PC-3 (cell line): ENCODE results near the gene ARHGEF17. TPM values are rescaled to one million over a fixed set of nuclear protein-coding genes. Genes with fewer than 3 reads are reported as not detected.

Experiments used
- ATAC-seq: fragments of 200-7000 bp; cut with Tn5 transposase; 2 replicates; pipeline ENCODE4 v1.9.1; 2020; ENCODE audit warnings: mild to moderate bottlenecking, moderate library complexity
- BruUV-seq: library from RNA; stranded (reverse); fragments of 400-500 nt; replicated peaks from 2 replicates; lab custom pipeline; 2021; lab: Mats Ljungman, UMichigan
- CTCF ChIA-PET: fragments of 300-600 bp; sonication (Branson Sonifier 250); formaldehyde crosslinking; loops from one replicate; lab custom pipeline; 2022; ENCODE audit warnings: antibody characterized with exemption; lab: Charles Lee
- POLR2A ChIA-PET: fragments of 300-600 bp; sonication (Branson Sonifier 250); formaldehyde crosslinking; loops from one replicate; lab custom pipeline; 2022; ENCODE audit warnings: antibody characterized with exemption; ENCODE audit not compliant: unreplicated experiment; lab: Charles Lee
- DNase-seq: peaks from one replicate; pipeline ENCODE4 v3.0.0-alpha.2; 2015
- H2AFZ ChIP-seq: fragments of 300-600 bp; sonication (generic); 2 replicates; pipeline ENCODE4 v1.6.0; 2016; ENCODE audit warnings: antibody characterized with exemption, low read length
- H3F3A ChIP-seq: fragments of 300-600 bp; sonication (generic); one replicate; pipeline ENCODE4 v1.6.0; 2017; ENCODE audit warnings: antibody characterized with exemption, low read length, control low read depth, mild to moderate bottlenecking; ENCODE audit not compliant: unreplicated experiment
- H3K27ac ChIP-seq: fragments of 300-600 bp; sonication (generic); 2 replicates; pipeline ENCODE4 v1.5.1; 2016; ENCODE audit warnings: mild to moderate bottlenecking, low read length
- H3K27me3 ChIP-seq: fragments of 300-600 bp; sonication (generic); 2 replicates; pipeline ENCODE4 v1.6.1; 2016; ENCODE audit warnings: low read length, mixed read lengths
- H3K36me3 ChIP-seq: fragments of 300-600 bp; sonication (generic); 2 replicates; pipeline ENCODE4 v1.6.1; 2016; ENCODE audit warnings: low read depth, mixed run types, low read length, mixed read lengths
- H3K4me1 ChIP-seq: fragments of 300-600 bp; sonication (generic); 2 replicates; pipeline ENCODE4 v1.5.1; 2016; ENCODE audit warnings: low read length; ENCODE audit not compliant: insufficient read depth
- H3K4me2 ChIP-seq: fragments of 300-600 bp; sonication (generic); 2 replicates; pipeline ENCODE4 v1.6.0; 2016; ENCODE audit warnings: low read length
- H3K4me3 ChIP-seq: fragments of 300-600 bp; sonication (generic); 2 replicates; pipeline ENCODE4 v1.5.1; 2016; ENCODE audit warnings: mild to moderate bottlenecking, low read length, mixed read lengths
- H3K79me2 ChIP-seq: fragments of 300-600 bp; sonication (generic); 2 replicates; pipeline ENCODE4 v1.6.1; 2017; ENCODE audit warnings: low read length, mixed read lengths
- H3K9ac ChIP-seq: fragments of 300-600 bp; sonication (generic); 2 replicates; pipeline ENCODE4 v1.6.0; 2016; ENCODE audit warnings: mild to moderate bottlenecking, low read length
- H3K9me2 ChIP-seq: fragments of 300-600 bp; sonication (generic); replicated peaks from 2 replicates; pipeline ENCODE4 v1.6.1; 2016; ENCODE audit warnings: mixed run types, low read length, mixed read lengths
- H3K9me3 ChIP-seq: fragments of 300-600 bp; sonication (generic); 2 replicates; pipeline ENCODE4 v1.6.1; 2016; ENCODE audit warnings: low read length, mixed read lengths
- H4K20me1 ChIP-seq: fragments of 300-600 bp; sonication (generic); 2 replicates; pipeline ENCODE4 v1.6.1; 2016; ENCODE audit warnings: low read length, mixed read lengths
- CTCF ChIP-seq: fragments of 300-600 bp; sonication (generic); conservative IDR thresholded peaks from 2 replicates; pipeline ENCODE4 v1.5.1; 2017; ENCODE audit warnings: antibody characterized with exemption, low read depth, mild to moderate bottlenecking, low read length
- EZH2 ChIP-seq: fragments of 300-600 bp; sonication (generic); IDR thresholded peaks from one replicate; pipeline ENCODE4 v1.6.1; 2017; ENCODE audit warnings: antibody characterized with exemption, mild to moderate bottlenecking, low read length; ENCODE audit not compliant: unreplicated experiment
- EZH2phosphoT487 ChIP-seq: fragments of 300-600 bp; sonication (generic); IDR thresholded peaks from 2 replicates; pipeline ENCODE4 v1.6.1; 2018; ENCODE audit warnings: mild to moderate bottlenecking, antibody characterized with exemption, low read length, borderline replicate concordance
- intact Hi-C: fragments of 100-400 bp; cut with micrococcal nuclease; formaldehyde crosslinking; loops from 2 replicates; pipeline ENCODE4 v1.9.0; 2023
- total RNA-seq: library from RNA; depleted of rRNA; stranded (reverse); fragments of >200 nt; gene quantifications from 2 replicates; pipeline ENCODE4 v1.2.3, GENCODE V29; 2014

The ARHGEF17 gene
- total RNA-seq, 1 experiment from 2014 or later = 6.2 TPM

GRCh38 chr11:73310661-73311393, 2.8 kb downstream of the ARHGEF17 start:
- no peaks in the 10 kb centered on the region for H4K20me1 ChIP-seq
- ChIA-PET POLR2A (no interaction called here), CTCF (no interaction called here)
- H3F3A ChIP-seq = no peaks in the 10 kb centered on the region
- no peaks in the 10 kb centered on the region for H3K36me3 ChIP-seq
- no peak overlapping the region for H3K4me2 ChIP-seq
- intact Hi-C loops = no loop called here
- no peak overlapping the region for H3K9ac ChIP-seq
- H3K4me3 ChIP-seq = no peak overlapping the region
- no peak overlapping the region for H3K27ac ChIP-seq
- H3K9me3 ChIP-seq = no peaks in the 10 kb centered on the region
- H2AFZ ChIP-seq = no peak overlapping the region
- H3K4me1 ChIP-seq = peaks cover 9% of the 10 kb centered on the region
- BruUV-seq = no TSS peak
- ATAC-seq = no peak
- no peaks in the 10 kb centered on the region for H3K9me2 ChIP-seq
- no peaks in the 10 kb centered on the region for H3K79me2 ChIP-seq
- no peaks in the 10 kb centered on the region for H3K27me3 ChIP-seq
- no peak for TF ChIP-seq CTCF
- no peak for TF ChIP-seq EZH2phosphoT487
- no peak for TF ChIP-seq EZH2
- no peak for DNase-seq

- intact Hi-C loops = no loop called here
- Histone ChIP-seq H3K9me3 (no peaks in the 10 kb centered on the region), H4K20me1 (no peaks in the 10 kb centered on the region), H3K27ac (no peak overlapping the region), H3K4me3 (no peak overlapping the region), H2AFZ (no peak overlapping the region), H3K27me3 (no peaks in the 10 kb centered on the region), H3K9ac (no peak overlapping the region), H3K9me2 (no peaks in the 10 kb centered on the region), H3K79me2 (no peaks in the 10 kb centered on the region), H3K36me3 (no peaks in the 10 kb centered on the region), H3F3A (no peaks in the 10 kb centered on the region), H3K4me1 (peaks cover 7% of the 10 kb centered on the region), H3K4me2 (no peak overlapping the region)
- CTCF ChIA-PET = no interaction called here
- POLR2A ChIA-PET = no interaction called here
- no peak for DNase-seq
- ATAC-seq = no peak
- TF ChIP-seq EZH2 (no peak), EZH2phosphoT487 (no peak), CTCF (no peak)
- BruUV-seq = no TSS peak
Measured at GRCh38 chr11:73311394-73311869, 3.4 kb downstream of the ARHGEF17 start.

- POLR2A ChIA-PET = interaction anchor here (0.6 kb wide), 1 partner anchor 516 kb away, joined by 15 read pairs; no protein-coding TSS in a partner anchor
- intact Hi-C loops = no loop called here
- TF ChIP-seq EZH2phosphoT487 (no peak), CTCF (no peak), EZH2 (no peak)
- no peaks in the 10 kb centered on the region for H3K79me2 ChIP-seq
- no peaks in the 10 kb centered on the region for H3K9me2 ChIP-seq
- H4K20me1 ChIP-seq = no peaks in the 10 kb centered on the region
- no peaks in the 10 kb centered on the region for H3K36me3 ChIP-seq
- DNase-seq (no peak), ATAC-seq (no peak)
- no peak overlapping the region for H2AFZ ChIP-seq
- no peaks in the 10 kb centered on the region for H3K9me3 ChIP-seq
- H3K27ac ChIP-seq = no peak overlapping the region
- H3K4me2 ChIP-seq = no peak overlapping the region
- H3K9ac ChIP-seq = no peak overlapping the region
- no peaks in the 10 kb centered on the region for H3F3A ChIP-seq
- H3K27me3 ChIP-seq = no peaks in the 10 kb centered on the region
- no peak overlapping the region for H3K4me3 ChIP-seq
- no TSS peak for BruUV-seq
- CTCF ChIA-PET = no interaction called here
- peaks cover under 1% of the 10 kb centered on the region for H3K4me1 ChIP-seq
Measured at GRCh38 chr11:73312036-73312435, 4.0 kb downstream of the ARHGEF17 start.
